Measurements from ENCODE around the gene FXYD6. TPM values are rescaled to one million over a fixed set of nuclear protein-coding genes. Genes with fewer than 3 reads are reported as not detected.

The FXYD6 gene
- total and polyA plus RNA-seq, 4 donors, result 37.0 to 70.0 (median 43.9) TPM

DNA sequence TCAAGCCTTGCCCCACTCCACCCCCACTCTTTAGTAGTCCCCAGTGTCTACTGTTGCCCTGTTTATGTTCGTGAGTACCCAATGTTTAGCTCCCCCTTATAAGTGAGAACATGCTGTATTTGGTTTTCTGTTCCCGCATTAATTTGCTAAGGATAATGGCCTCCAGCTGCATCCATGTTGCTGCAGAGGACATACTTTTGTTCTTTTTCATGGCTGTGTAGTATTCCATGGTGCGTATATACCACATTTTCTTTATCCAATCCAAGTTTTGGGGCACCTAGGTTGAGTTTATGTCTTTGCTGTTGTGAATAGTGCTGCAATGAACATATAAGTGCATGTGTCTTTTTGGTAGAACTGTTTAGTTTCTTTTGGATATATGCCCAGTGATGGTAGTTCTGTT is 16.2 kb upstream of the FXYD6 start:
- H3K4me3 ChIP-seq, result no peak overlapping the region
- WGBS, 2 donors, result 98 to 99% methylated on average over 3 of the region's 3 CpGs
- no peak overlapping the region for H3K27ac ChIP-seq (ENCODE audit: low read depth in 1 of 2, low read length in 1 of 2)
- H3K36me3 ChIP-seq (ENCODE audit: control insufficient read depth in 4 of 4, insufficient read depth in 4 of 4, low read length in 4 of 4), result no peaks in the 10 kb centered on the region
- TF ChIP-seq, protein P1, sequence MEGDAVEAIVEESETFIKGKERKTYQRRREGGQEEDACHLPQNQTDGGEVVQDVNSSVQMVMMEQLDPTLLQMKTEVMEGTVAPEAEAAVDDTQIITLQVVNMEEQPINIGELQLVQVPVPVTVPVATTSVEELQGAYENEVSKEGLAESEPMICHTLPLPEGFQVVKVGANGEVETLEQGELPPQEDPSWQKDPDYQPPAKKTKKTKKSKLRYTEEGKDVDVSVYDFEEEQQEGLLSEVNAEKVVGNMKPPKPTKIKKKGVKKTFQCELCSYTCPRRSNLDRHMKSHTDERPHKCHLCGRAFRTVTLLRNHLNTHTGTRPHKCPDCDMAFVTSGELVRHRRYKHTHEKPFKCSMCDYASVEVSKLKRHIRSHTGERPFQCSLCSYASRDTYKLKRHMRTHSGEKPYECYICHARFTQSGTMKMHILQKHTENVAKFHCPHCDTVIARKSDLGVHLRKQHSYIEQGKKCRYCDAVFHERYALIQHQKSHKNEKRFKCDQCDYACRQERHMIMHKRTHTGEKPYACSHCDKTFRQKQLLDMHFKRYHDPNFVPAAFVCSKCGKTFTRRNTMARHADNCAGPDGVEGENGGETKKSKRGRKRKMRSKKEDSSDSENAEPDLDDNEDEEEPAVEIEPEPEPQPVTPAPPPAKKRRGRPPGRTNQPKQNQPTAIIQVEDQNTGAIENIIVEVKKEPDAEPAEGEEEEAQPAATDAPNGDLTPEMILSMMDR (IDR thresholded peaks at IDR 0.05; ENCODE audit: control extremely low read depth, extremely low read depth), result no peak
- no peaks in the 10 kb centered on the region for H3K27me3 ChIP-seq (ENCODE audit: control insufficient read depth in 3 of 3, insufficient read depth in 3 of 3, low read length in 2 of 3)
- H3K9ac ChIP-seq (ENCODE audit: insufficient read depth in 1 of 2, low read length in 2 of 2), result no peak overlapping the region
- no peak for DNase-seq
- no peak for ATAC-seq (ENCODE audit: insufficient read depth, low FRiP score)
- no peaks in the 10 kb centered on the region for H3K9me3 ChIP-seq (ENCODE audit: control insufficient read depth in 4 of 4, insufficient read depth in 3 of 4, low read length in 3 of 4)
- H3K4me1 ChIP-seq (ENCODE audit: control insufficient read depth in 5 of 5, insufficient read depth in 5 of 5, low read length in 5 of 5), result peaks cover 0 to 6% (median 3%) of the 10 kb centered on the region in 5 donors

DNA sequence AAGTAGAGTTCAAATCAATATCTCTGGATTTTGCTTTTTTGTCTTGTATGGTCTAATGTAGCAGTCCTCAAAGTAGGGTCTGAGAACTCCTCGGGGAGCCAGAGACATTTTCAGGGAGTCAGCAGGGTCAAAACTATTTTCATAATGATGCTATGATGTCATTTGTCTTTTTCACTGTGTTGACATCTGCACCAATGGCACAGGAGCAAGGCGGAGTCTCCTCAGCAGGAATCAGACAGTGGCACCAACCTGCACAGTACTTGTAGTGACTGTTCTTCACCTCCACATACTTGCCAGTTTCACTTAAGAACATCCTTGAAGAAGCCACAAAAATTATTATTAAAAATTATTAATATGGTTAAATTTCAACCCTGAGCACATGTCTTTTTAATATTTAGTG is 14.9 kb upstream of the FXYD6 start:
- TF ChIP-seq, protein P1 (IDR thresholded peaks at IDR 0.05; ENCODE audit: control extremely low read depth, extremely low read depth), result no peak
- H3K27ac ChIP-seq (ENCODE audit: low read depth in 1 of 2, low read length in 1 of 2), result no peak overlapping the region
- no peak for DNase-seq
- H3K4me1 ChIP-seq (ENCODE audit: control insufficient read depth in 5 of 5, insufficient read depth in 5 of 5, low read length in 5 of 5), result peaks cover 0 to 3% (median under 1%) of the 10 kb centered on the region in 5 donors
- no peaks in the 10 kb centered on the region for H3K9me3 ChIP-seq (ENCODE audit: control insufficient read depth in 4 of 4, insufficient read depth in 3 of 4, low read length in 3 of 4)
- no peak overlapping the region for H3K9ac ChIP-seq (ENCODE audit: insufficient read depth in 1 of 2, low read length in 2 of 2)
- no peaks in the 10 kb centered on the region for H3K36me3 ChIP-seq (ENCODE audit: control insufficient read depth in 4 of 4, insufficient read depth in 4 of 4, low read length in 4 of 4)
- no peaks in the 10 kb centered on the region for H3K27me3 ChIP-seq (ENCODE audit: control insufficient read depth in 3 of 3, insufficient read depth in 3 of 3, low read length in 2 of 3)
- H3K4me3 ChIP-seq, result no peak overlapping the region
- no peak for ATAC-seq (ENCODE audit: insufficient read depth, low FRiP score)
- whole genome bisulfite sequencing, 2 donors, result 46 to 75% methylated on average over 2 of the region's 2 CpGs

DNA sequence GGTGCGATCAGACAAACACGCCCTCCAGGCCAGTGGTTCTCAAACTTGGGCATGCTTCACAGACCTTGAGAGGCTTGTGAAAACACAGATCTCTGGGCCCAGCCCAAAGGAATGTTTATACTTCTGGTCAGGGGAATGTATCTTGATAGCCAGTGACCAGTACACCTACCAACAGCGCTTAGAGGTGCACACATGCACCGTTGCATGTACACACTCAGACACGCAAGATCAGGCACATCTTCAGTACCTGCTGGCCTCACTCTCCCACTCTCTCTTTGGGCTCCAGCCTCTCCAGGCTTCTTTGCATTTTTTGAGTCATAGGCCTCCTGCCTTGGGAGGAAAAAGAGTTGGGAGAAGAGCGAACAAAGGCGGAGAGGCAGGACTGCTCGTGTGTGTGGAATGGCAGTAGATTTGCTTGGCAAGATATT is 11.7 kb upstream of the FXYD6 start:
- ATAC-seq (ENCODE audit: insufficient read depth, low FRiP score), result no peak
- H3K27me3 ChIP-seq (ENCODE audit: control insufficient read depth in 3 of 3, insufficient read depth in 3 of 3, low read length in 2 of 3), result no peaks in the 10 kb centered on the region
- DNase-seq, result peak in 1 of 3 donors; percentile 12
- no peak overlapping the region for H3K4me3 ChIP-seq
- H3K27ac ChIP-seq (ENCODE audit: low read depth in 1 of 2, low read length in 1 of 2), result no peak overlapping the region
- 72 to 87% methylated on average over 8 of the region's 8 CpGs for WGBS, 2 donors
- no peak overlapping the region for H3K9ac ChIP-seq (ENCODE audit: insufficient read depth in 1 of 2, low read length in 2 of 2)
- TF ChIP-seq, protein P1 (IDR thresholded peaks at IDR 0.05; ENCODE audit: control extremely low read depth, extremely low read depth), result no peak
- no peaks in the 10 kb centered on the region for H3K36me3 ChIP-seq (ENCODE audit: control insufficient read depth in 4 of 4, insufficient read depth in 4 of 4, low read length in 4 of 4)
- peaks cover 0 to 16% (median 10%) of the 10 kb centered on the region in 5 donors for H3K4me1 ChIP-seq (ENCODE audit: control insufficient read depth in 5 of 5, insufficient read depth in 5 of 5, low read length in 5 of 5)
- no peaks in the 10 kb centered on the region for H3K9me3 ChIP-seq (ENCODE audit: control insufficient read depth in 4 of 4, insufficient read depth in 3 of 4, low read length in 3 of 4)
